GM19452 (cell line): ENCODE measurements around the gene GRID1.

Experiments used
- ATAC-seq: cut with Tn5 transposase; IDR thresholded peaks from one replicate; pipeline ENCODE4 v1.9.1; 2021; ENCODE audit not compliant: unreplicated experiment

GRID1 gene

GRCh38 chr10:85918371-85918770 lies 448.2 kb downstream of the GRID1 start:
- ATAC-seq = no peak

GRCh38 chr10:85917601-85918000 lies 449.0 kb downstream of the GRID1 start:
- no peak for ATAC-seq

- ATAC-seq = no peak
Measured at GRCh38 chr10:85916994-85917573, 449.5 kb downstream of the GRID1 start.

- ATAC-seq = no peak
Measured at GRCh38 chr10:85916286-85916685, 450.3 kb downstream of the GRID1 start.

GRCh38 chr10:85915245-85915846 lies 451.2 kb downstream of the GRID1 start:
- no peak for ATAC-seq

- no peak for ATAC-seq
Measured at GRCh38 chr10:85914720-85915119, 451.9 kb downstream of the GRID1 start.

GRCh38 chr10:85908462-85908861 lies 458.1 kb downstream of the GRID1 start:
- ATAC-seq = no peak

- no peak for ATAC-seq
Measured at GRCh38 chr10:85902051-85902450, 464.5 kb downstream of the GRID1 start.

GRCh38 chr10:85901599-85901998 lies 465.0 kb downstream of the GRID1 start:
- ATAC-seq = no peak

GRCh38 chr10:85900487-85900886 lies 466.1 kb downstream of the GRID1 start:
- ATAC-seq = no peak

GRCh38 chr10:85900061-85900460 lies 466.5 kb downstream of the GRID1 start:
- no peak for ATAC-seq

- ATAC-seq = no peak
Measured at GRCh38 chr10:85891472-85891871, 475.1 kb downstream of the GRID1 start.

- ATAC-seq = no peak
Measured at GRCh38 chr10:85888559-85888958, 478.0 kb downstream of the GRID1 start.

- ATAC-seq = no peak
Measured at GRCh38 chr10:85888004-85888403, 478.6 kb downstream of the GRID1 start.

- no peak for ATAC-seq
Measured at GRCh38 chr10:85874208-85874607, 492.4 kb downstream of the GRID1 start.

- no peak for ATAC-seq
Measured at GRCh38 chr10:85873063-85873462, 493.5 kb downstream of the GRID1 start.

- ATAC-seq = no peak
Measured at GRCh38 chr10:85868627-85869499, 497.7 kb downstream of the GRID1 start.

GRCh38 chr10:85864868-85865526 lies 501.6 kb downstream of the GRID1 start:
- ATAC-seq = no peak

- ATAC-seq = no peak
Measured at GRCh38 chr10:85864173-85864549, 502.4 kb downstream of the GRID1 start.

GRCh38 chr10:85863301-85864172 lies 503.1 kb downstream of the GRID1 start:
- no peak for ATAC-seq

GRCh38 chr10:85862771-85863170 lies 503.8 kb downstream of the GRID1 start:
- no peak for ATAC-seq
